Thoracic aorta (tissue), 2 donors: Measurements from ENCODE around the gene MPST. TPM values are rescaled to one million over a fixed set of nuclear protein-coding genes. Genes with fewer than 3 reads are reported as not detected.

Source experiments
- ATAC-seq: fragments of 150-250 bp; one replicate; pipeline ENCODE4 v1.8.0; 2017; ENCODE audit warnings: low read depth; ENCODE audit not compliant: insufficient number of reproducible peaks, low FRiP score
- DNase-seq: peaks from one replicate; pipeline ENCODE4 v3.0.0-alpha.2; 2020; ENCODE audit warnings: low spot score
- H3K27ac ChIP-seq, 2 donors: fragments of 200-600 bp; sonication (generic); 1 replicate in 1 of 2; 2 replicates in 1 of 2; pipeline ENCODE4 v1.5.1; 2016; ENCODE audit warnings: mild to moderate bottlenecking in 2 of 2, moderate library complexity in 2 of 2
- H3K27me3 ChIP-seq: fragments of 200-600 bp; sonication (generic); replicated peaks from 2 replicates; pipeline ENCODE4 v1.6.0; 2016; ENCODE audit warnings: mild to moderate bottlenecking; ENCODE audit not compliant: insufficient read depth
- H3K36me3 ChIP-seq: fragments of 200-600 bp; sonication (generic); one replicate; pipeline ENCODE4 v1.5.1; 2016
- H3K4me1 ChIP-seq, 2 donors: fragments of 200-600 bp; sonication (generic); 1 replicate in 1 of 2; 2 replicates in 1 of 2; pipeline versions ENCODE4 v1.5.1 to v1.6.0; 2016; ENCODE audit warnings: low read depth in 2 of 2, mild to moderate bottlenecking in 1 of 2; ENCODE audit not compliant: control insufficient read depth in 1 of 2
- H3K4me3 ChIP-seq: fragments of 200-600 bp; sonication (generic); 2 replicates; pipeline ENCODE4 v1.5.1; 2016; ENCODE audit warnings: mild to moderate bottlenecking
- H3K9me3 ChIP-seq: fragments of 200-600 bp; sonication (generic); 2 replicates; pipeline ENCODE4 v1.5.1; 2016
- total RNA-seq, 2 donors: library from RNA; depleted of rRNA; stranded (reverse); fragments of >200 nt; gene quantifications; one replicate each; pipeline versions ENCODE4 v1.1.0 to v1.2.3, GENCODE V29; 2016
- TF ChIP-seq, protein P1 (sequence below): fragments of 200-600 bp; sonication (generic); IDR thresholded peaks from one replicate; pipeline ENCODE4 v1.5.1; 2019; ENCODE audit warnings: antibody characterized with exemption

MPST gene
- total RNA-seq, 2 donors from 2014 or later: 70.1 to 108 TPM

DNA sequence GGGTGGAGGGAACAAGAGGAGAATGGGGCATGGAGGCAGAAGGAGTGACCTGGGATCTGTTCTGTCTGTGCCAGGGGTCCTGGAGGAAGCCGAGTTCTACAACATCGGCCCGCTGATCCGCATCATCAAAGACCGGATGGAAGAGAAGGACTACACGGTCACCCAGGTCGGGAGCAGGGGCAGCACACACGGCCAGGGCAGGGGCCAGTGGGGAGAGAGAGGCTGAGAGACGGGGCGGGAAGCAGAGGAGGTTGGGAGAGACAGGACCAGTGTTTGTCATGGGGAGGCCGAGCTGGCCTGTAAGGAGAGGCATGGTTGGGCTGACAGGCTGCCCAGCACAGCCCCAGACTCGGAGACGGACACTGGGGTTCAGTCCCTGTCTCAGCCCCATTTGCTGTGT, 36.7 kb downstream of the MPST start:
- H3K4me3 ChIP-seq: no peak overlapping the region
- H3K27me3 ChIP-seq: no peaks in the 10 kb centered on the region
- peaks cover 8 to 11% of the 10 kb centered on the region in 2 donors for H3K4me1 ChIP-seq
- peaks cover 38% of the 10 kb centered on the region for H3K36me3 ChIP-seq
- ATAC-seq: no peak
- DNase-seq: no peak
- no peak overlapping the region for H3K27ac ChIP-seq
- TF ChIP-seq, protein P1, sequence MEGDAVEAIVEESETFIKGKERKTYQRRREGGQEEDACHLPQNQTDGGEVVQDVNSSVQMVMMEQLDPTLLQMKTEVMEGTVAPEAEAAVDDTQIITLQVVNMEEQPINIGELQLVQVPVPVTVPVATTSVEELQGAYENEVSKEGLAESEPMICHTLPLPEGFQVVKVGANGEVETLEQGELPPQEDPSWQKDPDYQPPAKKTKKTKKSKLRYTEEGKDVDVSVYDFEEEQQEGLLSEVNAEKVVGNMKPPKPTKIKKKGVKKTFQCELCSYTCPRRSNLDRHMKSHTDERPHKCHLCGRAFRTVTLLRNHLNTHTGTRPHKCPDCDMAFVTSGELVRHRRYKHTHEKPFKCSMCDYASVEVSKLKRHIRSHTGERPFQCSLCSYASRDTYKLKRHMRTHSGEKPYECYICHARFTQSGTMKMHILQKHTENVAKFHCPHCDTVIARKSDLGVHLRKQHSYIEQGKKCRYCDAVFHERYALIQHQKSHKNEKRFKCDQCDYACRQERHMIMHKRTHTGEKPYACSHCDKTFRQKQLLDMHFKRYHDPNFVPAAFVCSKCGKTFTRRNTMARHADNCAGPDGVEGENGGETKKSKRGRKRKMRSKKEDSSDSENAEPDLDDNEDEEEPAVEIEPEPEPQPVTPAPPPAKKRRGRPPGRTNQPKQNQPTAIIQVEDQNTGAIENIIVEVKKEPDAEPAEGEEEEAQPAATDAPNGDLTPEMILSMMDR: no peak
- no peaks in the 10 kb centered on the region for H3K9me3 ChIP-seq

DNA sequence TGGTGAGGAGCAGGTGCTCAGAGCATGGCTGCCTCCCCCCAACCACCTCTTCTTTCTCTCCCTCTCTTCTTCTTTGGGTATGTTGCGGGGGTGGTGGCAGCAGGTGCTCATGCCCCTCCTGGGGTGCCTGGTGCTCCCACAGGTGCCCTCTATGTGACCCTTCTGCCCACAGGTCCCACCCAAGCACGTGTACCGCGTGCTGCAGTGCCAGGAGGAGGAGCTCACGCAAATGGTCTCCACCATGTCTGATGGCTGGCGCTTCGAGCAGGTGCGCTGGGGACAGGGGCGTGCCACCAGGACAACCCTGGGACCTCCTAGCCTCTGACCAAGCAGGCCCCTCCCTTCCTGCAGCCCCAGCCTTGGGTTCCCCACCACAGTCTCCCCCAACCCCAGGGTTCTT, 37.7 kb downstream of the MPST start:
- H3K9me3 ChIP-seq: no peaks in the 10 kb centered on the region
- no peak overlapping the region for H3K4me3 ChIP-seq
- TF ChIP-seq, protein P1: no peak
- H3K36me3 ChIP-seq: peaks cover 42% of the 10 kb centered on the region
- H3K27ac ChIP-seq: no peak overlapping the region
- ATAC-seq: no peak
- no peak for DNase-seq
- peaks cover 4 to 7% of the 10 kb centered on the region in 2 donors for H3K4me1 ChIP-seq
- no peaks in the 10 kb centered on the region for H3K27me3 ChIP-seq

DNA sequence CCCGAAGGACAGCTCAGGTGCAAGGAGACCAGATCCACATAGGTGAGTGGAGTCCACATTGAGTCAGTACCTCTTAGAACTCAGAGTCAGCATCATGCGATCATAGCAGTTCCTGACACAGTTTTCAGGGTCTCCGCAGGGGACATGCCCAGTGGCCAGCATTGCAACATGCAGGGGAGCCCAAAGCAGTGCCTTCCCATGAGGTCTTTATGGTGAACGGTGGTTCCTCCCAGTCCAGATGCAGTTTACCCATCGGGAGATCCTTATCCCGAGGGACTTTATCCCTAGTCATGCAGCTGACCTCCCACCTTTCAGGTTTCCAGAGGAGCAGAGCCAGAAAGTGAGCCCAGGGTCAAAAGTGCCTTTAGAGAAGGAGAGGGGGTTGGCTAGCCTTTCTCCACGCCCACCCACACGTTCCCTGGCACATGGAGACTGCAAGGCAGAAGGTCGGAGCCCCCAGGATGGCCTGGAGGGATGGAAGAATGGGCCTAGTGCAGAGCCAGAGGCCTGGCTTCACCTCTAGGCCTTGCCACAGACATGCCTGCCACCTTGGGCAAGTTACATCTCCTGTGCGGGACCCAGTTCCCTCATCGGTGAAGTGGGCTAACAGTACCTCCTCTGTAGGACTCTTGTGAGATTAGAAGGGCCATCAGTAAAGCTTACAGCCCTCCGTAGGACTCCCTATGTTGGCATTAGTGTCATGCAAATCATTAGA, 38.4 kb downstream of the MPST start:
- ATAC-seq (no peak), DNase-seq (no peak)
- Histone ChIP-seq H3K4me1 (no peaks in the 10 kb centered on the region), H3K36me3 (peaks cover 42% of the 10 kb centered on the region), H3K27me3 (no peaks in the 10 kb centered on the region), H3K9me3 (no peaks in the 10 kb centered on the region), H3K27ac (no peak overlapping the region), H3K4me3 (no peak overlapping the region)
- TF ChIP-seq, protein P1: no peak

DNA sequence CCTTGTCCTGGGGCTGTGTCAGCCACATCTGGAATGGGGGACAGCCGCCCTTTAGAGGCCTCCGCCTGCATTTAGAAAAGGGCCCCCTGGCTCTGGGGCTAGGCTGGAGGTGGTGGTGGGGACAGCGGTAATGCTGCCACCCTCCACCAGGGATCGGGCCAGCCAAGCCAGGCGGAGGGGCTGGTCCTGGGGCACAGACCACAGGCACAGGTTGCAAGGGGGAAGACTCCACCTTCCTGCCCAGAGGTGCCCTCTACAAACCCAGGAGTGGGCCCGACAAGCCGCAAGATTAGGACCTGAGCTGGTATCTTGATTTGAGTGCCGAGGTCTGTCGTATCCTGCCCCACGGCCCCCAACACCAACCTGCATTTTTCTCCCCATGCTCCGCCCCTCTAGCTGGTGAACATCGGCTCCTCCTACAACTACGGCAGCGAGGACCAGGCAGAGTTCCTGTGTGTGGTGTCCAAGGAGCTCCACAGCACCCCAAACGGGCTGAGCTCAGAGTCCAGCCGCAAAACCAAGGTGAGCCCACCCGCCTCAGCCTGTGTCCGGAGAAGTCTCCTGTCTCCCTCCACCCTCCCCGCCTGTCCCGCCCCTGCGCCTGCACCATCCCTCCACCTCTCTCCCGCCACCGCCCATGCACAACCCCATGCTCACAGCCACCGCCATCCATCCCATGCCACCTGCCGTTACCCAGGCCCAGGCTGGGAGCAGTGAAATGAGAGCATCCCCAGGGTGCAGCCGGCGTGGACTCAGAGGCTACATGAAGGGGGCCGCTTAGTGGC, 39.6 kb downstream of the MPST start:
- no peak for ATAC-seq
- no peaks in the 10 kb centered on the region for H3K27me3 ChIP-seq
- H3K4me1 ChIP-seq: no peaks in the 10 kb centered on the region
- DNase-seq: no peak
- no peak overlapping the region for H3K4me3 ChIP-seq
- no peaks in the 10 kb centered on the region for H3K9me3 ChIP-seq
- H3K36me3 ChIP-seq: peaks cover 42% of the 10 kb centered on the region
- TF ChIP-seq, protein P1: no peak
- H3K27ac ChIP-seq: no peak overlapping the region

DNA sequence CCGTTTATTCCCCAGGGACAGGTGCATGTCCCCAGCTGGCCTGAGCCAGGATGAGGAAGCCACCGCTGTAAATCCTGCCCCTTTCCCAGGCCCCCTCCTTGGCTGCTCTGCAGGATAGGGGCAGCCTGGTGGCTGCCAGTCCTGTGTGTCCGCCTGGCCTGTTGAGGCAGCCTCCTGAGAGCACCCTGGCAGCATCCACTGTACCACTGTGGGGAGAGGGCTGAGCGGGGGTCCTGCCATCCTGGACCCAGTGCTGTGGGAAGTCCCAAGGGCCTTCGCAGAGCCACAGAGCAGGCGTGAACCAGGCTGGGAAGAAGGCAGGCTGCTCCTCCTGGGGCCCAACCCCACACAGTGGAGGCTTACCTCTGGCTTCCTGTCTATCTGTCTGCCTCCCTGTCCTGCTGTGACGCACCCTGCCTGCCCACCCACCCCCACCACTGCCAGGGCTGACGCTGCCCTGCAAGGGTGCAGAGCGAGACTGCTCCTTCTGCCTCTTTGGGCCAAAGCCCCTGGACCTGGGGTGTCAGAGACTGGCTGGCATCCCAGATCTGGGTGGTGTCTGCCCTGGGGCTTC, 40.4 kb downstream of the MPST start:
- no peak for DNase-seq
- Histone ChIP-seq H3K27me3 (no peaks in the 10 kb centered on the region), H3K27ac (no peak overlapping the region), H3K9me3 (no peaks in the 10 kb centered on the region), H3K4me3 (no peak overlapping the region), H3K4me1 (no peaks in the 10 kb centered on the region), H3K36me3 (peaks cover 42% of the 10 kb centered on the region)
- TF ChIP-seq, protein P1: no peak
- ATAC-seq: no peak
